HG03196 (cell line): Measurements from ENCODE around the gene FAM131A.

Experiments
- ATAC-seq: cut with Tn5 transposase; IDR thresholded peaks from one replicate; pipeline ENCODE4 v1.9.1; 2021; ENCODE audit not compliant: unreplicated experiment

Gene FAM131A

DNA sequence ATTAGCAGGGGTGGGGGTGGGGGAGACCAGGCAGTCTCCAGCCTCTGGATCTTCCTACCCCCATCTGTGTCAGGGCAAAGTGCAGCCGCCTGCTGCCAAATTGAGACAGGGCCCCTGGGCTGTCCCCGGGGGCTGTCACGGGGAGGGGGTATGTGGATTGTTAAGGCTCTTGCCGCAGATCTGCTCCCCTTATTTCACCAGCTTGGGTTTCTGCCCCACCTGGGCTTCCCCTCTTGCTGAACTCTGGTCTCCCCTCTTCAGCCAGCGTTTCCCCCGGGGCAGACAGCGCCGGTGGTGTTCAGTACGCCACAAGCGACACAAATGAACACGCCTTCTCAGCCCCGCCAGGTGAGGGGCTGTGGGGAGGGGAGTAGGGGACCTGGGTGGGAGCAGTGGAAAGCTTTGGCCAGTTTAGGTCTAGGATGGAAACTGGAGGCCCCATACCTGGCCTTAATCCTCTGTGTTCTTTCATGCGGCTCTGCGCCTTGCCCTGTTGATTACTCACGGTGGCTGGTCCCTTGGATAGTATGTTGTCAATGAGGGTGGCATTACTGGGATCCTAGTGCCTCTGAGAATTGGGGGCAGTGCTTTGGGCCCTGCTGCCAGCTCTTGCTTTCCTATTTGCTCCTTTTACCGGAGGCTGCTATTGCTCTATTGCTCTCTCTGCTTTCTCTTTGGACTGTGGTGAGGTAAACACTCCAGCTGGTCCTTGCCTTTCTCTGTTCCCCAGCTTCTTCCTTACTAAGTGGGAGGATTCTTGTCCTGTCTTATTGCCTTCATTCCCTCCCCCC, 21.3 kb upstream of the FAM131A start:
- no peak for ATAC-seq

DNA sequence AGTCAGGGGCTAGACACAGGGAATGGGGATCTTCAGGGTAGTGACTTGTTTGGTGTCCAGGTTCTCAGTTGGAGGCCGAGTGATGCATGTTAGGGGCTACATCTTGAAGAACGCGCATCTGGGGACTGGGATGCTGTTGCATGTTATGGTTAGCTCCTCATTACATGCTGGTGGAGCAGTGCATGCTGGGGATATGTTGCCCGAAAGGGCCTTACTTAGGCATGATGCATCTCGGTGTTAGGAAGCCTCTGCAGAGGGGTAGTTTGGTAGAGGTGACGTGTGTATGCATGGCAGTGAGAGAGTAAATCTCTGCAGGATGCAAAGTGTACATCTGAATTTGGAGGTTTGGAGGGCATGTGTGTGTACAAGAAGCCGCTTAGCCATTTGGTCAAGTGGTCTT, 20.6 kb upstream of the FAM131A start:
- ATAC-seq, result no peak

DNA sequence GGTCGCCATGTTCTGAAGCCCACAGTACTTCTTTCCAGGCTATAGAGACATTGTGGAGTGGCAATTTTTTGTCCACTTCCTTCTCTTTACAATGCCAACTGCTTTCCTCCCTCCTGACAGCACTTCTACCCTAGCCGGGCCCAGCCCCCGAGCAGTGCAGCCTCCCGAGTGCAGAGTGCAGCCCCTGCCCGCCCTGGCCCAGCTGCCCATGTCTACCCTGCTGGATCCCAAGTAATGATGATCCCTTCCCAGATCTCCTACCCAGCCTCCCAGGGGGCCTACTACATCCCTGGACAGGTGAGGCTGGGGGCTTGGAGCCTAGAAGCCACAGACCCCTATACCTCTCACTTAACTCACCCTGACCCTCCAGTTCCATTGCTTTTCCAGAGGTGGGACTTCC, 20.2 kb upstream of the FAM131A start:
- ATAC-seq, result no peak

- no peak for ATAC-seq
Measured at GRCh38 chr3:184320104-184320445, 17.3 kb upstream of the FAM131A start.

DNA sequence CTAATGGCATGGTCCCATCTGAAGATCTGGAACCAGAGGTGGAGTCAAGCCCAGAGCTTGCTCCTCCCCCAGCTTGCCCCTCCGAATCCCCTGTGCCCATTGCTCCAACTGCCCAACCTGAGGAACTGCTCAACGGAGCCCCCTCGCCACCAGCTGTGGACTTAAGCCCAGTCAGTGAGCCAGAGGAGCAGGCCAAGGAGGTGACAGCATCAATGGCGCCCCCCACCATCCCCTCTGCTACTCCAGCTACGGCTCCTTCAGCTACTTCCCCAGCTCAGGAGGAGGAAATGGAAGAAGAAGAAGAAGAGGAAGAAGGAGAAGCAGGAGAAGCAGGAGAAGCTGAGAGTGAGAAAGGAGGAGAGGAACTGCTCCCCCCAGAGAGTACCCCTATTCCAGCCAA, 15.7 kb upstream of the FAM131A start:
- no peak for ATAC-seq

GRCh38 chr3:184322731-184323487, 14.5 kb upstream of the FAM131A start:
- no peak for ATAC-seq

DNA sequence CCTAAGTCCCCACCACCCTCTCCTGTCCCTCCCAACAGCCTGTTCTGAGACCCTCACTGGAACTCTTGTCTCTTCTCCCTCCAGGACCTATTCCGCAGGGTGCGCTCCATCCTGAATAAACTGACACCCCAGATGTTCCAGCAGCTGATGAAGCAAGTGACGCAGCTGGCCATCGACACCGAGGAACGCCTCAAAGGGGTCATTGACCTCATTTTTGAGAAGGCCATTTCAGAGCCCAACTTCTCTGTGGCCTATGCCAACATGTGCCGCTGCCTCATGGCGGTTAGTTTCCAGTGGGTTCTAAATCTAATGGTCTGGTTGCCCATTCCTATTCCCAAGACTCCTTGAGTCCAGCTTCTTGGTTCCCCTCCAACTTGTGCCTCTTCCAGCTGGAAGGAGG, 13.7 kb upstream of the FAM131A start:
- ATAC-seq, result no peak

GRCh38 chr3:184325269-184325668, 12.1 kb upstream of the FAM131A start:
- no peak for ATAC-seq

DNA sequence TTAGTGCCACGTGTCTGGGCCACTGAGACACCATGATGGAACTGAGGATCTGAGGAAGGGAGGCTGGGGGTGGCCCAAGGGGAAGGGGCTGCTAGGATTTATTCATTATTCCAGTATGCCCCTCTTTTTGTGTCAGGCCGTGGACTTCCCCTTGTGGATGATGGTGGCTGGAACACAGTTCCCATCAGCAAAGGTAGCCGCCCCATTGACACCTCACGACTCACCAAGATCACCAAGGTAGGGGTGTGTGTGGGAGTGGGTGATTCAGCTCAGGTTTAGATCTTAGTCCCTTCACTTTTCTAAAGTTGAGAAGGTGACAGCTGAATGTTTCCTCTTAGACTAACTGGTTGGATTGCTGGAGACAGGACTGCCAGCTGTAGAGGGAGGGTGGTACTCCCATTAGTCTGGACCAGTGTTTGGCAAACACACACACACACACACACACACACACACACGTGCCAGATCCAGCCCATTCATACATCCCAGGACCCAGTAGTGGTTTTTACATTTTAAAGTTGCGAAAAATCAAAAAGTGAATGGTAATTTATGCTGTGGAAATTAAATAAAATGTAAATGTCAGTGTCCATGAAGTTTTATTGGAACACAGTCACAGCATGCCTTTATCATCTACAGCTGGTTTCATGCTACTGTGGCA, 11.6 kb upstream of the FAM131A start:
- ATAC-seq, result no peak

- no peak for ATAC-seq
Measured at GRCh38 chr3:184327171-184327570, 10.2 kb upstream of the FAM131A start.

DNA sequence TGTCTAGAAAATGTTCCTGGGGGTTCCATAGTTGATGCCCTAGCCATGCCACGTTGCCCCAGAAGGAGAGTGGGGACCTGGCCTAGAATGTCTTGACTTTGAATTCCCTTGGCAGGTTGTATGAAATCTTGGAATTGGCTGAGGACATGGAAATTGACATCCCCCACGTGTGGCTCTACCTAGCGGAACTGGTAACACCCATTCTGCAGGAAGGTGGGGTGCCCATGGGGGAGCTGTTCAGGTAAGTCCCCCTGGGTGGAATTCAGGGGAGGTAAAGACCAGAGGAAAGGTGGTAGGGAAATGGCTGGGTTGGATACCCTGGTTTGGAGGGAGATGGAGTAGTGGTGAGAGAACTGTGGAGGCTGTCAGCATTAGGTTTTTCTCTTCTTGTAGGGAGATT, 8.9 kb upstream of the FAM131A start:
- no peak for ATAC-seq

DNA sequence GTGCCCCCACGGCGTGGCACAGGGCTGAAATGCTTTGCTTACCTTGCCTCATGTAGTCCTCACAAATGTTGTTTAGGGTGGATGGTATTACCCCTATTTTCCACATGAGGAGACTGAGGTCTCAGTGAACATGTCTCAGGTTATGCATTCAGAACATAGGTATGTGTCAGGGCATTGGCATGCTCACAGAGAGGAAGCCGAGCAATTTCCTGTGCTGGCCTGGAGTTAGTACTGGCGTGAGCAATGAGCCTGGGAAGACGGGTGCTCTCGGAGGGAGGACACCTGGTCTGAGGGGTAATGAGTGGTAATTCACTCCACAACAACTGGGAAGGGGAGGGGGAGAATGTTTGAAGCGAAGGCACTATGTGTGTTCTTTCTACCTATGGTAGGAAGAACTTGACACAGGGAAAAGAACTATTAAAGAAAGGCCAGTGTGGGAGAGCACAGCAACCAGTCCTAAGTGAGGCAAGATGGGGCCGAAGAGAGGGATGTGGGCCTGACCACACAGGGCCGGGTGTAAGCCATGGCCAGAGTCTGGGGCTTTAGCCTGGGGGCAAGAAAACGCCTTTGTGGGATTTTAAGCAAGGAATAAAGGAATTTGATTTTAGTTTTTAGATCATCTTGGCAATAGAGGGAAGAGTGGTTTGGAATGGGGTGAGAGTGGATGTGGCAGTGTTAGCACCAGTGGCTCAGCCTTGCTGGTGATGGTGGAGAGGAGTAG, 4.9 kb upstream of the FAM131A start:
- no peak for ATAC-seq

- ATAC-seq, result no peak
Measured at GRCh38 chr3:184333190-184333589, 4.2 kb upstream of the FAM131A start.

DNA sequence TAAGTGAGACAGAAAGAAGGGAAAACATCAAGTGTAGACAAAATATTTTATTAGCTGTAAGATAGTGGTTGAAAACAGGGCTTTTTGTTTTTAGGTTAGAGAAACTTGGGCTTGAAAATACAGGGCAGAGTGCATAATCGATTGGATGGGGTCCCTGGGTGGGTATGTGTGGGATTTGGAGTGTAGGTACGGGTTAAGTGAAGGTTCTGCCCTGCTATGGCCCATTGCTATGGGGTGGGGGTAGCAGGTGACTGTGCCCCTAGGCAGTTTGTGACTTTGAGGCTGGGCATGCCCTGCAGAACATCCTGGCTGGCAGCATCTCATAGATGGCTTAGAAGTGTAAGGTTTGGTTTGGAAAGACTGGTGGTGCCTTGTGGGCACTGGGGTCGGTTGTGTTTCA, 3.7 kb upstream of the FAM131A start:
- no peak for ATAC-seq

- ATAC-seq, result no peak
Measured at GRCh38 chr3:184334470-184335158, 2.8 kb upstream of the FAM131A start.

DNA sequence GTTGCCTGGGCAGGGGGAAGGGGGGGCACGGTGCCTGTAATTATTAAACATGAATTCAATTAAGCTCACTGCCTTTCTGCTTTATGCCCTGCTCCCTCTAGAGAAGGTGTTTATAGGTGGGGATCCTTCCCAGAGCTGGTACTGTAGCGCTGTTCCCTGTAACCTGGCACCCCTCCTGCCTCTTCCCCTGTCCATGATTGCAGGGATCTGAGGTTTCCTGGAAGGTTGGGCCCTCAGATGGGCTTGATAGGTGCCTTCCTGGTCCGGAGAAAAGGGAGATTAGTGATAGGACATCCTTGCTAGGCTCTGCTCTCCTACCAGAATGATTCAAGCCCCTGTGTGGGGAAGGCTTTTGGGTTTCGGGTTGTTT, 2.1 kb upstream of the FAM131A start:
- ATAC-seq, result peak; percentile 2

GRCh38 chr3:184335661-184336546, 1.5 kb upstream of the FAM131A start:
- peak; percentile 71 for ATAC-seq

DNA sequence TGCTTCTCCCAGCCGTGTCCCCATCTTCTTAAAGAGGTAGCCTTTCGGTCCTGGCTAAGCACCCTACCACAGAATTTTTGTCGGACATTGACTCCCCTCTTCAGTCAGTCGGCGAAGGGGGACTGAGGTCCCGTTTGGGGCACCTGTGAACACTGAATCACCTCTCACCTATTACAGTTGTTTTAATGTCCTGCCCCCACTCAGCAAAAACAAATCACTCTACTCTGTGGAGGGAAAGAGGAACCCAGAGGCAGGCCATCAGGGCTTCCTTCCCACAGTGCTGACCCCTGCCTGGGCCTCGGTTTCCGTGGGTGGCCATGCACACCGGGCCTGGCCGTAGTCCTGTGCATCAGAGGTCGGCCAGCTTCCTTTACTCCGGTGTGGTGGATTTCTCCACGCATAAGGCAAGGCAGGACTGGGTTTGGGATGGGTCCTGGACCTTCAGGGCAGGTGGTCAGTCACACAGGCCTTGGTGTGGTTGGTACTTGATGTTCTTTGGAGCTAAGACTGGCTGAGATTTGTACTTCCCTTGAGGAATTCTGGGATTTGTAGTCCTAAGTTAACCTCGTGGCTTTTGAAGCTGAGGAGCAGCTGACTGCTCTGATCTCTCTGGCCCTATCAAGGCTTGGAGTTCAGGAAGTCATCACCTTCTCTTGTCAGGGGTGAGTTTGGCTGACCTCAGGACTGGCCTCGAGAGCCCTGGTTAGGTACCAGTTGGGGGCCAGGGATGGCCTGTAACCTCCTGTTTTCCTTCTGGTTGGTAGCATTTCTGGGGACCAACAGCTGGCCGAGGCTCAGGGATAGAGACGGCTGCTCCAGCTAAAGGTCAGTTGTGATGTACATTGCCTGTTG, 627 bp upstream of the FAM131A start:
- ATAC-seq, result no peak

DNA sequence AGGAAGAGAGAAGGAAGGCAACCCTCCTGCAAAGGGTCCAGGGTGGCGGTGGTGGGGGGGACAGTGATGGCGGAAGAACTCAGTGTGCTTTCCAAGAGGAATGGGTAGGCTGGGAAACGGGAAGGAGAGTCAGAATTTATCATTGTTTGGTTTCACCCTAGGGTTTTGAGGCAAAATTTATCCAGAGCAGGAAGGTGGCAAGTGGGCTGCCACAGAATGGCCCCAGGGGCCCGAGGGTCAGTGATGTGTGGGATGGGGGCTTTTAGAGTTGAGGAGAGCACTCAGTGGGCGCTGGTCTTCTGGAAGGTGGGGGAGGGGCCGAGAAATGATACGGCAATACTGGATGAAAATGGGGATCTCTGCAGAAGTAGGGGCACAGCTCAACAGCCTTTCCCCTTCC, 581 bp downstream of the FAM131A start:
- ATAC-seq, result no peak
